ENCODE measurements around the gene UVRAG. TPM values are rescaled to one million over a fixed set of nuclear protein-coding genes. Genes with fewer than 3 reads are reported as not detected.

Gene UVRAG
- total RNA-seq, 1 experiment from 2014 or later: 13.0 TPM

DNA sequence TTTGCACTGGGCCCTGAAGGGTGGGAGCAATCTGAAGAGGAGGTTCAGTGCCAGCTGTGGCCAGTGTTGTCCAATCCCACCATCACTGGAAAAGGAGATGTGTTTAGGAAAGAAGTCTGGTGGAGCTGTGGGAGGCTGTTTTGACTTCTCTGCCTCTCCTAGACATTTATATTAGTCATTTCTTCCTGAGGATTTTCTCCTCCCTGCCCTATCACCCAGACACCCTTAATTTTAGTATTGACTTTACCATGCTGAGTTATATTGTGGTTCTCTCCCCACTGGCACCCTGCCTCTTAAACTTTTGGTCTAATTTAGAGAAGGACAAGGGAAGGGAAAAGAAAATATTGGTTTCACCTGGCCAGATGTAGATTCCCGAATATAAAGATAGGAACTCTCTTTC lies 232.2 kb downstream of the UVRAG start:
- H2AFZ ChIP-seq (ENCODE audit: low read length): no peak overlapping the region
- DNase-seq: peak; percentile 81
- intact Hi-C loops (cut with micrococcal nuclease): no loop called here
- H3K27me3 ChIP-seq (ENCODE audit: low read length): no peaks in the 10 kb centered on the region
- BruUV-seq (replicated peaks): no TSS peak
- ATAC-seq: peak; percentile 99
- 0 out of 2 replicates have a peak, but pooled peaks cover 5% of the 10 kb centered on the region for H3K9me3 ChIP-seq (ENCODE audit: low read length)
- peak overlapping the region; percentile 33 for H3K27ac ChIP-seq (ENCODE audit: low read length)
- peaks cover 22% of the 10 kb centered on the region for H3K4me1 ChIP-seq (ENCODE audit: insufficient read depth, low read length)
- H3K4me3 ChIP-seq (ENCODE audit: low read length): no peak overlapping the region
- peaks cover 10% of the 10 kb centered on the region; the same call in 1 of the 2 replicates for H3K36me3 ChIP-seq (ENCODE audit: low read depth, low read length)
- POLR2A ChIA-PET (ENCODE audit: unreplicated experiment): interaction anchor here (0.6 kb wide), 1 partner anchor 17 kb away, joined by 7 read pairs; no protein-coding TSS in a partner anchor
- TF ChIP-seq EZH2 (IDR thresholded peaks at IDR 0.05; ENCODE audit: low read length, unreplicated experiment) (no peak), EZH2phosphoT487 (IDR thresholded peaks at IDR 0.05; ENCODE audit: borderline replicate concordance, low read length) (no peak)
- TF ChIP-seq, protein P1, sequence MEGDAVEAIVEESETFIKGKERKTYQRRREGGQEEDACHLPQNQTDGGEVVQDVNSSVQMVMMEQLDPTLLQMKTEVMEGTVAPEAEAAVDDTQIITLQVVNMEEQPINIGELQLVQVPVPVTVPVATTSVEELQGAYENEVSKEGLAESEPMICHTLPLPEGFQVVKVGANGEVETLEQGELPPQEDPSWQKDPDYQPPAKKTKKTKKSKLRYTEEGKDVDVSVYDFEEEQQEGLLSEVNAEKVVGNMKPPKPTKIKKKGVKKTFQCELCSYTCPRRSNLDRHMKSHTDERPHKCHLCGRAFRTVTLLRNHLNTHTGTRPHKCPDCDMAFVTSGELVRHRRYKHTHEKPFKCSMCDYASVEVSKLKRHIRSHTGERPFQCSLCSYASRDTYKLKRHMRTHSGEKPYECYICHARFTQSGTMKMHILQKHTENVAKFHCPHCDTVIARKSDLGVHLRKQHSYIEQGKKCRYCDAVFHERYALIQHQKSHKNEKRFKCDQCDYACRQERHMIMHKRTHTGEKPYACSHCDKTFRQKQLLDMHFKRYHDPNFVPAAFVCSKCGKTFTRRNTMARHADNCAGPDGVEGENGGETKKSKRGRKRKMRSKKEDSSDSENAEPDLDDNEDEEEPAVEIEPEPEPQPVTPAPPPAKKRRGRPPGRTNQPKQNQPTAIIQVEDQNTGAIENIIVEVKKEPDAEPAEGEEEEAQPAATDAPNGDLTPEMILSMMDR (conservative IDR thresholded peaks at IDR 0.05; ENCODE audit: low read depth, low read length): no peak
- no peaks in the 10 kb centered on the region for H3K79me2 ChIP-seq (ENCODE audit: low read length)
- no peaks in the 10 kb centered on the region for H3F3A ChIP-seq (ENCODE audit: low read length, unreplicated experiment)
- CTCF ChIA-PET: no interaction called here
- no peaks in the 10 kb centered on the region for H4K20me1 ChIP-seq (ENCODE audit: low read length)
- no peaks in the 10 kb centered on the region for H3K9me2 ChIP-seq (replicated peaks; ENCODE audit: low read length)
- H3K9ac ChIP-seq (ENCODE audit: low read length): no peak overlapping the region
- H3K4me2 ChIP-seq (ENCODE audit: low read length): peak overlapping the region; percentile 26

DNA sequence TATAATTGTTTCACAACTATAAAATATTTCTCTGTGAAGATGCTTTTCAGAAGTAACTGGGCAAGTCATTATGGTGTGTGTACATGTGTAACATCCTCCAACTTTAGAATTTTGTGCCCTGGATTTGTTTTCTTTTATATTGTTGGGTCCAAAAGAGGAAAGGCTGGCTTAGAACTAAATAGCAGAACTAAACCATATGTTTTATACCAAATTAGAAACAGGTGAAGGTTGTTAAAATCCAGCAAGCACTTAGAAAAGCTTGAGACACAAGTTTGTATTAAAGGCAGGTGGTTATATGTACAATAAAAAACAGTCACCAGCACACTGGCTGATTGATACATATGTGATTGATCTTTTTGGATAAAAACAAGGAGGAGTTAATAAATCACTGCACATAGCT lies 232.8 kb downstream of the UVRAG start:
- H3K4me2 ChIP-seq (ENCODE audit: low read length): peak overlapping the region; percentile 26
- H3K79me2 ChIP-seq (ENCODE audit: low read length): no peaks in the 10 kb centered on the region
- H3K4me1 ChIP-seq (ENCODE audit: insufficient read depth, low read length): peaks cover 22% of the 10 kb centered on the region
- H3K4me3 ChIP-seq (ENCODE audit: low read length): no peak overlapping the region
- ATAC-seq (no peak), DNase-seq (no peak)
- peaks cover 10% of the 10 kb centered on the region; the same call in 1 of the 2 replicates for H3K36me3 ChIP-seq (ENCODE audit: low read depth, low read length)
- no peak overlapping the region for H3K9ac ChIP-seq (ENCODE audit: low read length)
- H3K9me3 ChIP-seq (ENCODE audit: low read length): 0 out of 2 replicates have a peak, but pooled peaks cover 5% of the 10 kb centered on the region
- no peaks in the 10 kb centered on the region for H3K9me2 ChIP-seq (replicated peaks; ENCODE audit: low read length)
- intact Hi-C loops (cut with micrococcal nuclease): no loop called here
- no TSS peak for BruUV-seq (replicated peaks)
- H3K27me3 ChIP-seq (ENCODE audit: low read length): no peaks in the 10 kb centered on the region
- H3F3A ChIP-seq (ENCODE audit: low read length, unreplicated experiment): no peaks in the 10 kb centered on the region
- H2AFZ ChIP-seq (ENCODE audit: low read length): no peak overlapping the region
- H4K20me1 ChIP-seq (ENCODE audit: low read length): no peaks in the 10 kb centered on the region
- TF ChIP-seq EZH2 (IDR thresholded peaks at IDR 0.05; ENCODE audit: low read length, unreplicated experiment) (no peak), EZH2phosphoT487 (IDR thresholded peaks at IDR 0.05; ENCODE audit: borderline replicate concordance, low read length) (no peak)
- TF ChIP-seq, protein P1 (conservative IDR thresholded peaks at IDR 0.05; ENCODE audit: low read depth, low read length): no peak
- CTCF ChIA-PET: interaction anchor here (0.5 kb wide), 1 partner anchor 151 kb away, joined by 3 read pairs; no protein-coding TSS in a partner anchor
- H3K27ac ChIP-seq (ENCODE audit: low read length): peak overlapping the region; percentile 4; the same call in 1 of the 2 replicates
- POLR2A ChIA-PET (ENCODE audit: unreplicated experiment): interaction anchor here (0.6 kb wide), 1 partner anchor 17 kb away, joined by 7 read pairs; no protein-coding TSS in a partner anchor

DNA sequence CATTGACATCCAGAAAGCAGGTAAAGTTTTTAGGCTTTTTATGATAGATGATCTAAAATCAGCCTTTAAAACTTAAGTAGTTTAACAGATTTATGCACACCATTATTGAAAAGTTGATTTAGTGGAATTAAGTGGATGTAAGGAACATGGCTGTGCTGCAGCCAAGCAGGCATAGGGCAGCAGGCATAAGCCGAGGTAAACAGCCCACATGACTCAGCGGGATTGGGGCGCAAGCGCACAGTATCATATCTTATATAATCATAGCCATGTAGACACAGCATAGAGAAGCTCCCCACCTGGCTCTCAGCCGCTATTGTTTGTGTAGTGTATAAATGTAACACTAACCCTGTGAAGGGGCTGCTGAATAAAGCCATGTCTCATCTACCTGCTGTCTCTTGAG lies 233.8 kb downstream of the UVRAG start:
- CTCF ChIA-PET: no interaction called here
- no peak for DNase-seq

More for the DNA sequence above, 233.8 kb downstream of the UVRAG start:
- TF ChIP-seq EZH2phosphoT487 (IDR thresholded peaks at IDR 0.05; ENCODE audit: borderline replicate concordance, low read length): no peak
- TF ChIP-seq, protein P1 (conservative IDR thresholded peaks at IDR 0.05; ENCODE audit: low read depth, low read length): no peak
- no peak for TF ChIP-seq EZH2 (IDR thresholded peaks at IDR 0.05; ENCODE audit: low read length, unreplicated experiment)
- no peak overlapping the region for H3K4me3 ChIP-seq (ENCODE audit: low read length)
- H3K9ac ChIP-seq (ENCODE audit: low read length): no peak overlapping the region
- intact Hi-C loops (cut with micrococcal nuclease): no loop called here
- H3K4me2 ChIP-seq (ENCODE audit: low read length): no peak overlapping the region
- 0 out of 2 replicates have a peak, but pooled peaks cover 5% of the 10 kb centered on the region for H3K9me3 ChIP-seq (ENCODE audit: low read length)
- no peaks in the 10 kb centered on the region for H4K20me1 ChIP-seq (ENCODE audit: low read length)
- H3K27ac ChIP-seq (ENCODE audit: low read length): no peak overlapping the region
- H3F3A ChIP-seq (ENCODE audit: low read length, unreplicated experiment): no peaks in the 10 kb centered on the region
- no TSS peak for BruUV-seq (replicated peaks)
- H3K9me2 ChIP-seq (replicated peaks; ENCODE audit: low read length): no peaks in the 10 kb centered on the region
- H2AFZ ChIP-seq (ENCODE audit: low read length): no peak overlapping the region
- no peaks in the 10 kb centered on the region for H3K27me3 ChIP-seq (ENCODE audit: low read length)
- POLR2A ChIA-PET (ENCODE audit: unreplicated experiment): no interaction called here
- peaks cover 10% of the 10 kb centered on the region; the same call in 1 of the 2 replicates for H3K36me3 ChIP-seq (ENCODE audit: low read depth, low read length)
- H3K4me1 ChIP-seq (ENCODE audit: insufficient read depth, low read length): peaks cover 22% of the 10 kb centered on the region
- H3K79me2 ChIP-seq (ENCODE audit: low read length): no peaks in the 10 kb centered on the region
- no peak for ATAC-seq

Data from PC-3 (cell line).